ENCODE results near the gene DDRGK1.
"Not testable (repeated sequence)": the region's sequence is repeated elsewhere in the genome, so short reads cannot be mapped to it uniquely, and the experiment has no call there.

The DDRGK1 gene

DNA sequence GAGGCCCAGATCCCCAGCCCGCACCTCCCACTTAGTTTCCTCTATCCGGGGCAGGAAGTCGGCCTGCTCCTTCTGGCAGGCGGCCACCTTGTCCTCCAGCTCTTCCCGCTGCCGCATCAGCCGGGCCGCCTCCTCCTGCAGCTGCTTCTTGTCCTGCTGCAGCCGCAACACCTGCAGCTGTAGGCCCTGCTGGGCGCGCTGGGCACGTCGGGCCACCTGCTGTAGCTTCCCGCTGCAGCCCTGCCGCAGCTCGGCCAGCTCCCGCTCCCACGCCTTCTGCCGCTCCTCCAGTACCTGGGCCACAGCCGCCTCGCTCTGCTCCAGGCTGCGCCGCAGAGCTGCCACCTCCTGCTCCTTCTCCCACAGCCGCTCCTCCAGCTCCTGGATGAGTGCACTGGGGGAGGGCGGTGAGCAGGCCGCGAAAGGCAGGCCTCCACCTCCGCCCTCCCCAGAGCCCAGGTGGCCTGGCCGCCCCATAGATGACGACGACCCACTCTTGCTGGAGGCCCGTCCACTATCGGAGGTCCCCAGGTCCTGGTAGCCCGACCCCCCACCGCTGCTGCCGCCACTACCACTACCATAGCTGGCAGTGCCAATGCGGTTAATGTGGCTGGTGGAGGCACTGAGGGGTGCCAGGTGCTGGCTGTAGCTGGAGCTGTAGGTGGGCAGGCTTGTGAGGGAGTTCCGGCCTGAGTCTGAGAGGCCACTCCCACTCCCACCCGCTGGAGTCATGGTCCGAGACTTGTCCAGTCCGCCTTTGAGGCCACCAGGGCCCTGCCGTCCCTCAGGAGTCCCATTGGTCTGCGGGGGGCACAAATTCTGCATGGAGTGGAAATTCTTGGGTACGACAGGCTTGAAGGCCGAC lies 38.8 kb downstream of the DDRGK1 start:
- no peak for DNase-seq (ENCODE audit: low read depth in 2 of 2)

DNA sequence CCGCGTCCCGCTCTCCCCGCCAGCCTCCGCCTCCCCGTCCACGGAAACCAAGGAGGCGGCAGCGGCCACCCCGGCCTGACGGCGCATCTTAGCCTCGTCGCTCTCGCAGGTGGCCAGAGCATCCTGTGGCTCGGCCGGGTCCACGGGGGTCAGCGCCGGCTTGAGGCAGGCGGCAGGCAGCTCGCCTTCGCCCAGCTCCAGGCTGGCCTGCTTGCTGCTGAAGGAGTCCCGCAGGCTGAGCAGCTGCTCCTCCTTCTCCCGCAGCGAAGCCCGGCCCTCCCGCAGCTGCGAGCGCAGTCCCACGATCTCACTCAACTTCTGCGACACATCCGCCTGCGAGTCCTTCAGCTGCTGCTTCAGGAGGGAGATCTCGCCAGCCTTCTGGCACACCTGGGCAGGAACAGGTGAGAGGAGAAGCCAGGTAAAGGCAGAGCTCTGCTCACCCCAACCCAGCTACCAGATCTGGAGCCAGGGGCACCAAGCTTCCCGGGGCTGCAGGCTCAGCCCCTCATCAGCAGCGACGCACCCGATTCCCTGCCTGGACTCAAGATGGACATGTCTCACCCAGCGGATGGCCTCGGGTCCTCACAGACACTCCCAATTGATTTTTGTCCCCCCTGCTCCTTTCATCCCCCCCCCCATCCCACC lies 39.6 kb downstream of the DDRGK1 start:
- no peak for DNase-seq (ENCODE audit: low read depth in 2 of 2)

DNA sequence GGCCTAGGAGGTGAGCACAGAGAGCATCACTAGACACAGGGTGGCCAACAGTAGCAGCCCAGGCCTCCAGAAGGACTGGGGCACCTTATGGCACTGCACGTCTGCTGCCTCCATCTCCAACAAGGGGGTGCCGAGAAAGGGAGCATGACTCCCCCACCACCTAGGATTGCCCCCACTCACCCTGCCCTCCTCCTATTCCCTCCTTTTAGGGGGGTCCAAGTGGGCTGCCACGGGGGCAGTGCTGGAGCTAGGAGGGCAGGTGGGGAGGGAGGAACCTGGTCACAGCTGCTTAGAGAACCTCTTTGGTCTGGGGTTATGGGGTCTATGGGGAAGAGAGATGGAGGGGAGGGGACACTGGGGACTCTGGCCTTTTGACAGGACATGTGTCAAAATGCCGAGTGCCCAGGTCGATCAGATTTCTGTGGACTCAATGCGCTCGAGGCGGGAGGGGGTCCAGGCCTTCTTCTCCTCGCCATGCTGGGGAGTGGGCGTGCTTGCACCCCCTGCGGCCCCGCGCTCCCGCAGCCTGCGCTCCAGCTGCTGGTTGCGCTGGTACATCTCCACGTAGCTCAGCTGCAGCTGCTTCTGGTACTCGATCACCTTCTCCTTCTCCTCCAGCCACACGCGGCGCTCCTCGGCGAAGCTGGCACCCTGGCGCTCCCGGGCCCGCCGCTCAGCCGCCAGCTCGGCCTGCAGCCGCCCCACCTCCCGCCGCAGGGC lies 40.3 kb downstream of the DDRGK1 start:
- DNase-seq (ENCODE audit: low read depth in 2 of 2) = no peak

DNA sequence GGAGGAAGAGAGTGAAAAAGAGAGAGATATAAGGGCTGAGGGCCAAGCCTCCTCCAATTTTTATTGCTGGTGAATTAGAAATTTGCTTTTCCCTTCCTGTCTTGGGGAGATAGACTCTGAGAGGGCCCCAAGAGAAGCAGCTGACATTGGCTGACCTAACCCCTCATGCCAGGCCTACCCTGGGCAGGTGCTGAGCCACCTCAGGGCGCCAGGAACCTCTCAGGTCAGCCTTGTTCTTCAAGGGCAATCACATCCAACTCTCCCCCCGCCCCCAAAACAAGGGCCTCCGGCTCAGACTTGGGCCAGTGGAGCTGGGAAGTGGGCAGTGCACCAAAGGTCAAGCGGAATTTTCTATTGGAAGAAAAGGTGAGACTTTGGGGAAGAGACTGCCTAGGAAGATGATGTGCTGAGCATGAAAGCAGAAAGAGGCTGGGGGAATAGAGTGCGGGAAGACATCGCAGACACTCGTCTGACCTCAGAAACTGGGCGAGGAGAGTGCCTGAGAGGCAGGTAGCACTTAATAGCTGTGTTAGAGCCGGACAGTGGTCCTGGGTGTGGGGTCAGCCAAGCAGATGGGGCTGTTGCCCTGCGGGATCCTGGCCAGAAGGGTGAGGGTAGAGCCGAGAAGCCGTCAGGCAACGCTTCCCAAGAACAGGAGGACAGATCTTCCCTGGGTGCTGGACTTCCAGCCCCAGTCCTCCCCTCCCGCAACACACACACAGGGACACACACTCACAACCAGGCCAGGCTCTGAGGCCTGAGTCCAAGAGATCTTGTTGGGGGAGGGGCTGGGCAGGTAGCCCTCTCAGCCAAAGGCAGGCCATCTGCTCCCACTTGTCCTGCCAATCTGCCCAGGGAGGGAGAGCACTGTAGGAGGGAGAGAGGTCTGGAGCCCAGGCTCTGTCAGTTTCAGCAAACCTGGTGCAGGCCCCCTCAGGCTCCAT lies 41.1 kb downstream of the DDRGK1 start:
- no peak for DNase-seq (ENCODE audit: low read depth in 2 of 2)

DNA sequence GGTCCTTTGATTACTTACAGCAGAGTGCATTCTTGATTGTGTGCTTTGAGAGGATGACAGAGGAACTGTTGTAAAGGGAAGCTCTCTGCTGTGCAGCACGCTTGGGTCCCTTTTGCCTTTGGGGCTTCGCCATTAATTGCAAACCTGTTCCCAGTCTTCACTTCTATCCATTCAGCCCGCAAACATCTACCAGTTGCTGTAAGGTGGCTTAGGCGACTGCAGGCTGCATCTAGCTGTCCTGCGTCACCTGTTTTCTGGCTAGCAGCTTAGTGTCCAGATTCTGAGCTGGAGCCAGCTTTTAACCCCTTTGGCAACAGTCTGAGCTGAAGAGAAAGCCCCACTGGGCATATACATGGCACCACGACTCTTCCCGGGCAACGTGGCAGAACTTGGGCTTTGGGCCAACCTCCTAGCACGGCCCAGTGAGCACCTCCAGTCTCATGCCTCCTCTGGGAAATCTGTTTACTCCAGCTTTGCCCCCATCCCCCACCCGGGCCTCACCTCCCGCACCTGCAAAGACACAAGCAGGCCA lies 42.3 kb downstream of the DDRGK1 start:
- no peak for DNase-seq (ENCODE audit: low read depth in 2 of 2)

DNA sequence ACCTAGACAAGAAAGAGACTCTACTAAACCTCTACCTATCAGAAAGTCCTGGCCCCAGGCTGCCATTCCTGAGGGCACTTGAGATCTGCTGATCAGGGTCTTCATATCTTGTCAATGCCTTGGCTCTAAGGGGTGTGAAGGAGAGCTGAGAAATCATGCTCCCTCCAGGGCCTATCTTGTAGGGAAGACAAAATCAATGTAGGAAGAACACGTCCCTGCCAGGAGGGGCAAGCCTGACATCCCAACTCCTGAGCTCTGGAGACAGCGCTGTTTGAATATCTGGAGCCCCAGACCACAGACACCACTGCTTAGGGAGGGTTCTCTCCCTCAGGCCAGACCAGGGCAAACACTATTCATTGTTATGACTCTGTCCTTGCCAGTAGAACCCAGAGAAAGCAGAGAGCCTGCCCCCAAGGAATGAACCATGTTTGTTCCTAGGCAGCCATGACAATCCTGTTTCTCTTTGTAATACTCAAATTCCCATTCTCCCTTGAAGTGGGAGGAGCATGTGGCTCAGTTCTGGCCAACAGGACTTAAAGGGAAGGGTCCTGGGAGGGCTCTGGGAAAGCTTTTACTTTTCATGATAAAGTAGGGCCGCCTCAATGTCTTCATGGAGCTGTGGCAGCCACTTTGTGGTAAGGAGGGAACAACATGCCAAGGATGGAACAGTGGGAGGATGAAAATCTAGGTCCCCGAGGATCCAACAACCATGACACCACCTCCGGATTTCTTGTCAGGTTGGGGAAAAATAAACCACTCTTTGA lies 43.0 kb downstream of the DDRGK1 start:
- no peak for DNase-seq (ENCODE audit: low read depth in 2 of 2)

DNA sequence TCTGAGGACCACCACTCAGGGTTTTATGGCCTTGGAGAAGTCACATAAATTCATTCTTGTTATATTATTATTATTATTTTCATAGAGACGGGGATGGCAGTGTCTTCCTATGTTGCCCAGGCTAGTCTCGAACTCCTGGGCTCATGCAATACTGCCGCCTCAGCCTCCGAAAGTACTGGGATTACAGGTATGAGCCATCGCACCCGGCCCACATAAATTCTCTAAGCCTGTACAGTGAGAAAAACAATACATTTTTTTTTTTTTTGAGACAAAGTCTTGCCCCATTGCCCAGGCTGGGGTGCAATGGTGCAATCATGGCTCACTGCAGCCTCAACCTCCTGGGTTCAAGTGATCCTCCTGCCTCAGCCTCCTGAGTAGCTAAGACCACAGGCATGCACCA lies 44.1 kb downstream of the DDRGK1 start:
- DNase-seq (ENCODE audit: low read depth in 2 of 2) = no peak

DNA sequence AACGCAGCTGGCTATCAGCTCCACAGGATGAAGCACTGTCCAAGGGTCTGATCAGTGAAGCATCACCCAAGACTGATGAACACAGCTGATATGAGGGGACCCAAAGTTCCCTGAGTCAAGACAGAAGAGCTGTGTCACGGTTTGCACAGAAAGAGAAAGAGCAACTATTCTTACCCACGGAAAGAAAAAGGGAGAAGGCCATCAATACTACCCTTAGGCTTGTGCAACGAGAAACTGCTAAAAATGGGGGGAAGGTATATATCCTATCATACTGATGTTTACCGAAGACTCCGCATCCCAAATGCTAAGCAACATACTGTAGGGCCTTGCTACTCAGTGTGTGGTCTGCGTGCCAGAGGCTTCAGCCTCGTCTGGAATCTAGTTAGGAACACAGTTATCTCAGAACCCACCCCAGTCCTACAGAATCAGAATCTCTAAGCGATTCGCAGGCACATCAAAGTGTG lies 45.5 kb downstream of the DDRGK1 start:
- DNase-seq (ENCODE audit: low read depth in 2 of 2) = no peak

DNA sequence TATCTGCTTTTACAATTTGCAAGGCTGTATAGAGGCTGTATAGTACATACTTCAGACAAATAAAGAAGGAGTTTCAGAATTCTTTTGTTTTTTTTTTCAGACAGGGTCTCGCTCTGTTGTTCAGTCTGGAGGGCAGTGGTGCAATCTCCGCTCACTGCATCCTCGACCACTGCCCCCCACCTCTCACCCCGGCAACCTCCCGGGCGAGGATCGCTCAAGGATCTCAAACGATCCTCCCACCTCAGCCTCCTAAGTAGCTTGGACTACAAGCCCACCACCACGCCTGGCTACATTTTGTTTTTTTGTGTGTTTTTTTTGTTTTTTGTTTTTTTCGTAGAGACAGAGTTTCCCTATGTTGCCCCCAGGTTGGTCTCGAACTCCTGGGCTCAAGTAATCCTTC lies 46.7 kb downstream of the DDRGK1 start:
- no peak for DNase-seq (ENCODE audit: low read depth in 2 of 2)

DNA sequence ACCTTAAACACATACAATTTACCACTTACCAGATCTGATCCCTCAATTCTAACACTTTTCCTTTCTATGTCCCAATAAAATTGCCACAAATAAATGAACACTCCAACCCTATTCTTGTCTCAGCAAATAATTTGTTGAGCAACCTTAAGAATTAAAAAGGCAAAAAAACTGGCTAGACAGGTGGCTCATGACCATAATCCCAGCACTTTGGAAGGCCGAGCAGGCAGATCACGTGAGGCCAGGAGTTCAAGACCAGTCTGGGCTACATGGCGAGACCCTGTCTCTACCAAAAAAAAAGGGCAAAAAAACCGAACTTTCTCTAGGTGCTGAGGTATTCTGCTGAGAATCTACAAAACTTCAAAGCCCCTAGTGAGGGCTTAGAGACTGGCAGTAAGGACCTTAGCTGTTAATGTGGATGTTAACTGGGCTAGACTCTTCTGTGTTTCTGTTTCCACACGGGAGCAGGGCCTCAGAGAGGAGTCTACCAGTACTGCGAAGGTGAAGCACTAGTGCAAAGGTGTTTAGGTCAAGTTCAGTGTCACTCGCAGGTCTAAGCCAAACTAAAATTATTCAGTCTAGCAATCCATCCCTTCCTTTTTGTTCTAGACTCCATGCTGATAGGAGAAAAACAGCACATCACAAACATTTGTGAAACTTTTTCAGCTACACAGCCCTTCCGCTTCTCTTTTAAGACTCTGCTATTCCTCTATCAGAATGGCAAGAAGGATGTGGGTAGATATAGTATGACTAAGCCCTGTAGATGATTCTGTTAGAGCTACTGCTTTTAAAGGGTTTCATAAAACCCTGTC lies 47.5 kb downstream of the DDRGK1 start:
- no peak for DNase-seq (ENCODE audit: low read depth in 2 of 2)

DNA sequence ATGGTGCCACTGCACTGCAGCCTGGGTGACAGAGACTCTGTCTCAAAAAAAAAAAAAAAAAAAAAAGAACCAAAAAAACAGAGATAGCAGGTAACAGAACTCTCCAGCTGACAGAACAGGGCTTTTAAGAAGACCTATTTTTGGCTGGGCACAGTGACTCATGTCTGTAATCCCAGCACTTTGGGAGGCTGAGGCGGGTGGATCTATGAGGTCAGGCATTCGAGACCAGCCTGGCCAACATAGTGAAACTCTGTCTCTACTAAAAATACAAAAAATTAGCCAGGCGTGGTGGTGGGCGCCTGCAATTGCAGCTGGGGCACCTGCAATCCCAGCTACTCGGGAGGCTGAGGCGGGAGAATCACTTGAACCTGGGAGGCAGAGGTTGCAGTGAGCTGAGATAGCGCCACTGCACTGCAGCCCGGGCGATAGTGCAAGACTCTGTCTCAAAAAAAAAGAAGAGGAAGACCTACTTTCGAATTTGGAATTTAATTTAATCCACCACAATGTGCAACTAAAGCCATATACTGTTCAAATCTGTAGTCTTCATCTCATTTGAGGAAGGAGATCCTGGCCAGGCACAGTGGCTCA lies 52.3 kb downstream of the DDRGK1 start:
- not testable (repeated sequence) for DNase-seq (ENCODE audit: low read depth in 2 of 2)

DNA sequence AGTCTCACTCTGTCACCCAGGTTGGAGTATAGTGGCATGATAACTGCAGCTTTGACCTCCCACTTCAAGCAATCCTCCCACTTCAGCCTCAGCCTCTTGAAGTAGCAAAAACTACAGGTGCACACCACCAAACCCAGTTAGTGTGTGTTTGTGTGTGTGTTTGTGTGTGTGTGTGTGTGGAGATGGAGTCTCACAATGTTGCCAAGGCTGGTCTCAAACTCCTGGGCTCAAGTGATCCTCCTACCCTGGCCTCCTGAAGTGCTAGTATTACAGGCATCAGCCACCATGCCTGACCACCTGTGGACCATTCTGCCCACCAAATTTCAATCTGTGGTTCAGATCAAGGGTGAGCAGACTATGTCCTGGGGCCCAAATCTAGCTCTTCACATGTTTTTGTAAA lies 53.6 kb downstream of the DDRGK1 start:
- DNase-seq (ENCODE audit: low read depth in 2 of 2) = no peak

DNA sequence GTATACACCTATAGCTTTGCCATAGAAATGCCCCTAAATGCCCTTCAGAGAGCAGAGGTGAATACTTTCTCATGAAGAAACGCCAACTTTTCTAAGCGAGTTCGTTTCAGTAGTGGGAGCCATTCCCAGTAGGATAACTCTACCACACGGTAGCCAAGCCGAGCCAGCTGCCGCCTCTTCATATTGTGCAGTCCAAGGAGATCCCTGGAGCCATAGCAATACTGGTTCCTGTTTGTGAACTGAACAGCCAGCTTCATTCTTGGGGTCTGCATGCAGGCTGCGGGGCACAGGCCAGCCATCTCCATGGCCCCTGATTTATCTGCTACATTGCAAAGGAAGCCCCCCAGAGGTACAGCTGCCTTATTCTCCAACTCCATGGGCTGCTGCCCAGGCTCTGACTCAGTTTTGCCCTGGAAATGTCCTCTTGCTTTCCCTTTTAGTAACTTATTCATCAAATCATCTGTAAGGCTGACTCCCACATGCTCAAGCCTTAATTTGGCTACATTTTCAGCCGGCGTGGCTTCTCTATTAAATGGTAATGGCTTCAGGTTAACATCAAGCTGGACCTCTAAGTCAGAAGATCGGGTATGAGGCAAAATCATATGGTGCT lies 57.6 kb downstream of the DDRGK1 start:
- DNase-seq (ENCODE audit: low read depth in 2 of 2) = no peak

DNA sequence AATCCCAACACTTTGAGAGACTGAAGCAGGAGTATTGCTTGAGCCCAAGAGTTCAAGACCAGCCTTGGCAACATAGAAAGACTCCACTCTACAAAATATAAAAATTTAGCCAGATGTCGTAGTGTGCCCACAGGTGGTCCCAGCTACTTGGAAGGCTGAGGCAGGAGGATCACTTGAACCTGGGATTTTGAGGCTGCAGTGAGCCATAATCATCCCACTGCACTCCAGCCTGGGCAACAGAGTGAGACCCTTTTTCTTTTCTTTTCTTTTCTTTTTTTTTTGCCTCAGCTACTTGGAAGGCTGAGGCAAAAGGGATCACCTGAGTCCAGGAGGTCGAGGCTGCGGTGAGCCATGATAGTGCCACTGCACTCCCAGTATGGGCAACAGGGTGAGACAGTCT lies 62.7 kb downstream of the DDRGK1 start:
- DNase-seq (ENCODE audit: low read depth in 2 of 2) = no peak

Data from activated CD4-positive, alpha-beta T cell treated with anti-CD3 and anti-CD28 coated beads for 24 hours (primary cell).